GM18868 (cell line): Measurements from ENCODE around the gene FGD6.
A peak's percentile ranks its signal among the peaks of the same experiment; 100 is the strongest.
"Not testable (repeated sequence)": the region's sequence is repeated elsewhere in the genome, so short reads cannot be mapped to it uniquely, and the experiment has no call there.

ENCODE experiments used
- ATAC-seq: cut with Tn5 transposase; IDR thresholded peaks from one replicate; pipeline ENCODE4 v1.9.1; 2021; ENCODE audit warnings: mild to moderate bottlenecking, moderate library complexity; ENCODE audit not compliant: unreplicated experiment

FGD6 gene

GRCh38 chr12:95205685-95206084 is 11.6 kb downstream of the FGD6 start:
- ATAC-seq: no peak

GRCh38 chr12:95205016-95205624 is 12.1 kb downstream of the FGD6 start:
- ATAC-seq: no peak

- ATAC-seq: no peak
These were observed 13.0 kb downstream of the FGD6 start for GRCh38 chr12:95204141-95204866.

GRCh38 chr12:95203487-95204030 is 13.7 kb downstream of the FGD6 start:
- ATAC-seq: no peak

- ATAC-seq: no peak
These were observed 14.4 kb downstream of the FGD6 start for GRCh38 chr12:95202691-95203486.

- ATAC-seq: no peak
These were observed 16.1 kb downstream of the FGD6 start for GRCh38 chr12:95201056-95201670.

GRCh38 chr12:95200128-95200894 is 17.0 kb downstream of the FGD6 start:
- ATAC-seq: no peak

- peak; percentile 74 for ATAC-seq
These were observed 18.4 kb downstream of the FGD6 start for GRCh38 chr12:95198914-95199313.

- ATAC-seq: no peak
These were observed 19.6 kb downstream of the FGD6 start for GRCh38 chr12:95197636-95198035.

GRCh38 chr12:95196875-95197569 is 20.2 kb downstream of the FGD6 start:
- ATAC-seq: not testable (repeated sequence)

- ATAC-seq: no peak
These were observed 22.1 kb downstream of the FGD6 start for GRCh38 chr12:95195122-95195521.

GRCh38 chr12:95193139-95193538 is 24.1 kb downstream of the FGD6 start:
- ATAC-seq: no peak

- no peak for ATAC-seq
These were observed 25.0 kb downstream of the FGD6 start for GRCh38 chr12:95192271-95192670.

- no peak for ATAC-seq
These were observed 26.1 kb downstream of the FGD6 start for GRCh38 chr12:95191060-95191696.

GRCh38 chr12:95187865-95188415 is 29.3 kb downstream of the FGD6 start:
- no peak for ATAC-seq

GRCh38 chr12:95185854-95186253 is 31.4 kb downstream of the FGD6 start:
- ATAC-seq: no peak

GRCh38 chr12:95185072-95185471 is 32.2 kb downstream of the FGD6 start:
- ATAC-seq: no peak

GRCh38 chr12:95184121-95184520 is 33.1 kb downstream of the FGD6 start:
- no peak for ATAC-seq

- ATAC-seq: peak; percentile 57
These were observed 34.3 kb downstream of the FGD6 start for GRCh38 chr12:95182868-95183415.
